HG03342 (cell line): ENCODE data around the gene JMJD7.

Experiments
- ATAC-seq: cut with Tn5 transposase; IDR thresholded peaks from one replicate; pipeline ENCODE4 v1.9.1; 2021; ENCODE audit warnings: mild to moderate bottlenecking, moderate library complexity; ENCODE audit not compliant: unreplicated experiment

The JMJD7 gene

DNA sequence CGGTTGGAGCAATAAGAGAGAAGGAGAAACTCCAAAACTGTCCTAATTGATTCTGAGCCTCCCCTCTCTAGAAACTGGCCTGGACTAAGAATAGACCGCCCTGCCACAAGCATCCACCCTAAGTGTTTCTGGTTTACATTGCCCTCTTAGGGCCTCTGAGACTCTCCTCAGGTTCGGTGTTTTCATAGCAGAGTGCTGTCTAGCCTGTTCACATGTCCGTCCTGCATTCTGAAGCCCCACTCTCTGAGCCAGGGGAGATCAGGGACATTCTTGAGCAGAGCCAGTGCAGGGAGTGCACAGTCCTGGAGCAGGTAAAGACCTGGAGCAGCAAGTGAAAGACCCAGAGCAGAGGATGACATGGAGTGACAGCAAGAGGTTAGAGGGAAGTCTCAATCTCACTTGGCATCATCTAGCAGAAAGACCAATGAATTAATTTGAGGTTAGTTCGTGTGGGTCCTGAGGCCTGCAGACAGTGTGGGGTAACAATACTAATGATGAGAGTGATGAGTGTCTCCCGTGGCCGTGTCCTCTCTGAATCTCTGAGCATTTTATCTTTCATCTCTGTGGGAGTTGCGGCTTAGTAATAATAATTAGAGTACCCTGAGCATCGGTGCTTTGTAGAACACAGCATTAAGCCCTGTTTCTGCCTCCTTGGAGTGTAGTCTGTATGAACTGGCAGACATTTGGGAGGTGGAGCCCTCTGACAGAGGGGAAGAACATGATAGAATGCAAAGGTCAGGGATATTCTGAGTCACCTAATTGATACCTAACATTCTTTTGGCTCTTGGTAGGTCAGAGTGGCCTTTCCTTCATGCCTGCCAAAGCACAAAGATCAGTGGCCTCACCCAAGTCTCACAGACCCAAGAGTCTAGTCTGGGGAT, 29.0 kb upstream of the JMJD7 start:
- no peak for ATAC-seq

- no peak for ATAC-seq
Observed at GRCh38 chr15:41799488-41799805, 28.4 kb upstream of the JMJD7 start.

GRCh38 chr15:41801185-41801584, 26.7 kb upstream of the JMJD7 start:
- no peak for ATAC-seq

DNA sequence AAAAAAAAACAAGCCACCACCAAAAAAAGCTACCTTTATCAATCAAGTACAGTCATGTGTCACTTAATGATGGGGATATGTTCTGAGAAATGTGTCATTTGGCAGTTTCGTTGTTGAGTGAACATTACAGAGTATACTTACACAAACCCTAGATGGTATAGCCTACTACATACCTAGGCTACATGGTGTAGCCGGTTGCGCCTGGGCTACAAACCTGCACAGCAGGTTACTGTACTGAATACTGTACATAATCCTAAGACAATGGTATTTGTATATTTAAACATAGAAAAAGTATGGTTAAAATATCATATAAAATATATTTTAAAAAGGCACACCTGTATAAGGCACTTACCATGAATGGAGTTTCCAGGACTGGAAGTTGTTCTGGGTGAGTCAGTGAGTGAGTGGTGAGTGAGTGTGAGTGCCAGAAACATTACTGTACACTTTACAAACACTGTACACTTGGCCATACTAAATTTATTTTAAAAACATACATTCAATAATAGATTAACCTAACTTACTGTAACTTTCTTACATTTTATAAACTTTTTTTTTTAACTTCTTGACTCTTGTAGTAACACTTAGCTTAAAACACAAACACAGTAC, 25.9 kb upstream of the JMJD7 start:
- ATAC-seq = no peak

GRCh38 chr15:41804361-41804760, 23.5 kb upstream of the JMJD7 start:
- ATAC-seq = no peak

DNA sequence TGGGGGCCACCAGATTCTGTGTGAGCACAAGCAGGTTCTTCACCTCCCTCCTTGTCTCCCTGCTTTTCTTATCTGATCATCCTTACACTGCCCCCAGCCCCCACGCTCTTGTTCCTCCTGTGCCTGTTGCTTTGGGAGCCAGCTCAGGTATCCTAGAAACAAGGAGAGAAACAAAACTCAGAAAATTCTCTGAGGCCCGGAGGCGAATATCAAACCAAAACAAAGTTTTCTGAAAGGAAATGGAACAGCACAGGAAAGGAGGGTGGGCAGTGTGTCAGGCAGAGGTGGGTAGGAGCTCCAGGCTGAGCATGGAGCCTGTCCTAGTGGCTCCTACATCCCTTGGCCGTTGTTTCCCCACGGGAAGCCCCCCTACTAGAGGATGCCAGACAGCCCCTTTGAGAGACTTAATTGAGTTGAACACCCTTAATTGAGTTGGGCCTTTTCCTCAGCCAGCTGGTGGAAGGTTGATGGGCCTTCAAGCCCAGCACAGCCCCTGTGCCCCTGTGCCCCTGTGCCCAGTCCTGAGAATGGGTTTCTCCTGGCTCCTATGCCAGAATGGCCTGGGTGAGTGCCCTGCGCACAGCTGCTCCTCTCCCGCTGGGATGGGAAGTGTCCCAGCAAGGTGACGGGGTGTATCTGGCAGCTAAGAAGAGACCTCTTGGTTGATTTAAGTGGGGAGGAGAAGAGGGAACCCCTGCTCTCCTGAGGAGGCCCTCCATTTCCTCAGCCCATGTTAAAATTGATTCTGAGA, 22.8 kb upstream of the JMJD7 start:
- ATAC-seq = no peak

DNA sequence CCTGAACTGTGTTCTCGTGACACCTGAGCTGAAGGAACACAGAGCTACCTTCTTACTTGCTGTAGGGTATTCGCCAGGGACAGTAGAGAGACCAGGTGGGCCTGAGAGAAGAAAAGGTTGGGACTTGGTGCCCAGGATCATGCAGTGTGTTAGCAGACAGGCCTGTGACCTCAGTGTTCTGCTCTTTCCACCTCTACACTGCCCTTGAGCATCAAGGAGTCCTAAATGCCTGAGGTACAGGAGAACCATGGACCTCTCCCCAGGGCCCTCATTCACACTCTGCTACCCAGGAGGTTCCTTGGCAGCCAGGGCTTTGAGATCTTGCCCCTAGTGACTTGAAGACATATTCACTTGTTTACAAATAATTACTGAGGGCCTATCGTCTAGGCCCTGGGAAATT, 22.2 kb upstream of the JMJD7 start:
- ATAC-seq = no peak

DNA sequence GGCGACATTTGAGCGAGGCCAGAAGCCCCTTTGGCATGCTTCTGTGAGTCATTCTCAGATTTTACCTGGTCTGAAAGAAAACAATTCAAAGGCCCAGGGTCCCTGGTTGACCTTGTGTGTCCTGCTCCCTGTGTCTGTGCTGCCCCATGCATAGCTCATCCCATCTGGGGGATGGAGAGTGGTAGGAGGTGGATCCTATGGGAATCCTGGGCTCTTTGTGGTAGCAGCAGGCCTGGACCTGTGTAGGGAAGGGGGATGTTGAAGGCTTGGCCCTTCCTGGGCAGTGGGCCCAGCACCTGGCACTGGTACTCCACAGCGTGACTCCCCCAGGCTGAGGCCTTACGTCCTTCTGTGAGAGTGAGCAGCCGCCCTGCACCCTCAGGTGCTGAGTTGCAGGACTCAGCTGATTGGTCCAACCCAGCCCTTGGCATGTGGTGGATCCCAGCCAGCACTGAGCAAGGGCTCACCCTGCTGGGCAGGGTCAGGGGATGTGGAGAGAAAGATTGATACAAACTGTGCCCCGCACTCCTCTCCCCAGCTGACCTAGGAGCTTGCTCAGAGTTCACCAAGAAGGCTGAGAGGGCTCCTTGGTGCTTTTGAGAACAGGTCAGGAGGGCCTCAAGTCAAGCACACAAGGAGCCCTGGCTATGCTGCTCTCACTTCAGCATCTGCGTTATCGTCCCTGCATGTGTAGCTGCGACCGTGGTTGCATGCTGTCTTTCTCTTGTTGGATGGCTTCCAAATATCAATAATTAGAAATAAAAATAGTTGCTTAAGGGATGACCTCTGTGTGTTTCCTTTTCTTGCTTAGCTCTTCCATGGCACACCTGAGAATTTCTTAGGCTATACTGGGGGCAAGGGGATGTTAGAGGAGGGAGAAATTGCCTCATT, 21.4 kb upstream of the JMJD7 start:
- ATAC-seq = no peak

DNA sequence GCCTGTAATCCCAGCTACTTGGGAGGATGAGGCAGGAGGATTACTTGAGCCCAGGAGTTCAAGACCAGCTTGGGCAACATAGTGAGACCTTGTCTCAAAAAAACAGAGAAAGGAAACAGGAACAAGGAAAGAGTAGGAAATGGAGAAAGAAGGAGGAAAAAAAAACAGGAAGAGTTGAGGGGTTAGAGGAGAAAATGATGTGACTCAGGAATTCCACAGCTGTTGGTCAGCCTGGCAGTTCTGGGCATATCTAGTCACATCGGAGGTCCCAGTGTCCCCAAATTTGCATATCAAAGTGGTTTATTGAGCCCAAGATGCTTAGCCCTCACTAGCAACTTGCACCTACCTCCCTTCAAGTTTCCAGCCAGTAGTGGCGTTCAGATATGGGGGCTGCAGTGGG, 18.8 kb upstream of the JMJD7 start:
- no peak for ATAC-seq

DNA sequence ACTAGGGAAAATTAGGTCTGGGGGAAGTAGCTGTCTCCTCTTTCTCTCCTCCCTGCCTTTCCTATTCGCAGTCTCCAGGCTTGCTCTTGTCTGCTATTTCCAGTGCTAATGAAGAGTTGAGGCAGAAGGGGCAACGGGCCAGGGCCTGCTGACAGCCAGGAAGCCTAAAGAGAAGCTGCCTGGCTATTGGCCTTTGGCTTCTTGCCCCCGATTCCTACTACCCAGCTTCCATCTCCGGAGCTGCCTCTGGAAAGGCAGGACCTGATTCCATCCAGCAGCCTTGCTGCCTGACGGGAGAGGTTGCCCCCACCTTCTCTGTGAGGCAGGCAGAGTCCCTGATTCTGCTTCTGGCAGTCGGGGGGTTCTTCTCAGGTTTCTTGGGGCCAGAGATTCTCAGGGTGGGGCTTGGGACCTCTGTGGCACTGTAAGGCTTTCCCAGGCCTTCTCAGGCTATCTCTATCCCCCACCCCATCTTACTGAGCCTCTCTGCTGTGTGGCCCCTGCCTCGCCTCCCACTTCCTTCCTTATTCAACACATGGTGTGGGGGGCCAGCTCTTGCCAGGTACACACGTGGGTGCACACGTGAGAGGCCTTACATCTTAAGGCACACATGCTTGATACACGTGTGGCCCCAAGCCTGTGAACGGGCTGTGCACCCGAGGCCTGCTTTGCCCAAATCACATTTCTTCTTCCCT, 18.2 kb upstream of the JMJD7 start:
- no peak for ATAC-seq

DNA sequence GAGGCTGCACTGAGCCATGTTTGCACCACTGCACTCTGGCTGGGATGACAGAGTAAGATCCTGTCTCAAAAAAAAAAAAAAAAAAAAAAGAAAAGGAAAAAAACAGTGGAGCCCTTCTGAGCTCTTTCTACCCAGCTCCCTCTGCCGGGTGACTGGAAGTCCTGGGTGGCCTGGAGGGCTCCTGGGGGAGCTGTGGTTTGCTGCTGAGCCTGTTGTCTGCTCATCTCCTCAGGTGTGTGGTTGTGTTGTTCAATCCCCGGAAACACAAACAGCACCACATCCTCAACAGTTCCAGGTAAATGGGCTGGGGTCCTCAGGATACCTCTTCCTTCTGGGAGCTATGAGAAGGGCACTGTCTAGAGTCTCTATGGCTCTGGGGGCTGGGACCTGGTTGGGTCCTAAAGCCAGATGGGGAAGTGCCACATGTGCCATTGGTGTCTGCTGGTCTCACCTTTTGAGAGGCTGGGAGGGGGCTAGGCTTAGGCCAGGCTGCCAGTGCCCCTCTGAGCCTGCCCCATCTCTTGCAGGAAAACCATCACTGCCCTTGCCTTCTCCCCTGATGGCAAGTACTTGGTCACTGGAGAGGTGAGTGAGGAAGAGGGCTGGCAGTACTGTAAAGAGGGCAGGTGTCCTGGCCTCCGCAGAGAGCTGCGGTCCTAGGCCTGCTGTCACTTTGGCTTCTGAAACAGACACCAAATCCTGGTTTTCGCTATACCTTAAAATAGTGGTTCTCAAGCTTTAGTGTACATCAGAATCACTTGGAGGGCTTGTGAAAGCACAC, 17.1 kb upstream of the JMJD7 start:
- no peak for ATAC-seq

- no peak for ATAC-seq
Observed at GRCh38 chr15:41811432-41812195, 16.3 kb upstream of the JMJD7 start.

DNA sequence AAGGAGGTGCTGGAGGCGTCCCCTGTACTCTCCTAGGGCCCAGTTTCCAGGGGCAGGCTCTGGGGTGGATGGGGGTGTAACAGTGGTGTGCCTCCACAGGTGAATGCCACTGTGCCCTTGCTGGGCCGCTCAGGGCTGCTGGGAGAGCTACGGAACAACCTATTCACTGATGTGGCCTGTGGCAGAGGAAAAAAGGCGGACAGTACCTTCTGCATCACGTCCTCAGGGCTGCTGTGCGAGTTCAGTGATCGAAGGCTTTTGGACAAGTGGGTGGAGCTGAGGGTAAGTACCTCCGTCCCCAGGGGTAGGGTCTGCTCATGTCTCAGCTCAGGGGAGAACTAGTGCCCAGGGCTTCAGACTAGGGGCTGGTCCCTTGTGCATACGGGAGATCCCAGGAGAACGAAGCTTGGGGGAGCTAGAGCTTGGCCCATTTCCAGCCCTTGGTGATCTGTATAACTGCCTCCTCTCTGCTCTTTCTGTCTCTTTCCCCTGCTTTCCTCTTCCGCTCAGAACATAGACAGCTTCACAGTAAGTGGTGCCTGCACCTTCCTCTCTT, 15.0 kb upstream of the JMJD7 start:
- ATAC-seq = no peak

GRCh38 chr15:41813426-41813825, 14.5 kb upstream of the JMJD7 start:
- ATAC-seq = no peak

DNA sequence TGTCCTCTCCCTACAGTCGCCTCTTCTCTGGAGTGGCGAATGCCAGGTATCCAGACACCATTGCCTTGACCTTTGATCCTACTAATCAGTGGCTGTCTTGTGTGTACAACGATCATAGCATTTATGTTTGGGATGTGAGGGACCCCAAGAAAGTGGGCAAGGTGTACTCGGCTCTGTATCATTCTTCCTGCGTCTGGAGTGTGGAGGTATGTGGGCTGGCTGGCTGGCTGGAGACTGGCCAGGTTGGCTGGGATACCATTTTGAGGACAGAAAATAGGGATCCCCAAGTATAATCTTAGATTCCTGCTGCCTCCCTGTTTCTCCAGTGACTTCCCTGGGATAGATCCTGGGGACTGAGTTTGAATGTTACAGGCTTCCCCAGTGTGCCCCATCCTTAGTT, 13.4 kb upstream of the JMJD7 start:
- ATAC-seq = no peak

DNA sequence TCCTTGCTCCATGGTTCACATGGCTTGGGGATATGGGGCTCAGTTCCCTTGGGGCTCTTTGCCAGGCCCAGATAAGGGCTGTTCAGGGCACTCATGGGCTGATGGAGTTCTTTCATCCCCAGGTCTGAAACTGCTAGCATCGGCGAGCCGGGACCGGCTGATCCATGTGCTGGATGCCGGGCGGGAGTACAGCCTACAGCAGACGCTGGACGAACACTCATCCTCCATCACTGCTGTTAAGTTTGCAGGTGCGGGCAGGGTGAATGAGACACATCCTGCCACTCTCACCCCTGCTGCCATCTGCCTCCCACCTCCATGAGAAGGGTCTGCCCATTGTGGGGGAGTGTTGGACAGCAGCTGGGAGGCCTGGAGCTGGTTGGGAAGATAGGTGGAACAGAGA, 11.1 kb upstream of the JMJD7 start:
- no peak for ATAC-seq

- no peak for ATAC-seq
Observed at GRCh38 chr15:41817327-41817726, 10.6 kb upstream of the JMJD7 start.

GRCh38 chr15:41817781-41818180, 10.1 kb upstream of the JMJD7 start:
- ATAC-seq = no peak
